CD14-positive monocyte (primary cell): Measurements from ENCODE around the gene SLC35F3. TPM values are rescaled to one million over a fixed set of nuclear protein-coding genes. Genes with fewer than 3 reads are reported as not detected.
"Not testable (repeated sequence)": the region's sequence is repeated elsewhere in the genome, so short reads cannot be mapped to it uniquely, and the experiment has no call there.

Source experiments
- DNase-seq, 3 donors: peaks; one replicate each; pipeline ENCODE4 v3.0.0-alpha.2; 2011 to 2022
- H2AFZ ChIP-seq: 2 replicates; pipeline ENCODE4 v1.6.0; 2012; ENCODE audit warnings: mild to moderate bottlenecking, low read depth, low read length, inconsistent platforms; ENCODE audit not compliant: insufficient read depth, poor library complexity, severe bottlenecking
- H3K27ac ChIP-seq, 2 donors: 1 replicate in 1 of 2; 2 replicates in 1 of 2; pipeline ENCODE4 v1.5.1; 2012 to 2013; ENCODE audit warnings: low read length in 2 of 2, control low read depth in 1 of 2, inconsistent platforms in 1 of 2, low read depth in 1 of 2, mild to moderate bottlenecking in 1 of 2
- H3K27me3 ChIP-seq, 2 donors: one replicate each; pipeline versions ENCODE4 v1.6.0 to v1.6.1; 2011 to 2013; ENCODE audit warnings: low read length in 2 of 2; ENCODE audit not compliant: control insufficient read depth in 2 of 2, insufficient read depth in 2 of 2
- H3K36me3 ChIP-seq, 2 donors: replicated peaks in 1 of 2; 1 replicate in 1 of 2; 2 replicates in 1 of 2; pipeline versions ENCODE4 v1.5.1 to v1.6.1; 2012 to 2013; ENCODE audit warnings: low read length in 2 of 2, control low read depth in 1 of 2, inconsistent platforms in 1 of 2, mild to moderate bottlenecking in 1 of 2; ENCODE audit not compliant: insufficient read depth in 2 of 2, control insufficient read depth in 1 of 2
- H3K4me1 ChIP-seq, 2 donors: 1 replicate in 1 of 2; 2 replicates in 1 of 2; pipeline versions ENCODE4 v1.5.1 to v1.6.1; 2012 to 2013; ENCODE audit warnings: low read length in 2 of 2, control low read depth in 1 of 2, inconsistent platforms in 1 of 2, mild to moderate bottlenecking in 1 of 2, moderate library complexity in 1 of 2; ENCODE audit not compliant: insufficient read depth in 2 of 2, control insufficient read depth in 1 of 2
- H3K4me2 ChIP-seq: replicated peaks from 2 replicates; pipeline ENCODE3; 2012; ENCODE audit warnings: low read length, moderate library complexity, mild to moderate bottlenecking; ENCODE audit not compliant: poor library complexity, severe bottlenecking; ENCODE audit errors: extremely low read depth
- H3K4me3 ChIP-seq, 3 experiments: fragments of 200-600 bp in 1 of 3; sonication (generic) in 1 of 3; replicated peaks in 1 of 3; 1 replicate in 2 of 3; 2 replicates in 1 of 3; pipeline ENCODE4 v1.5.1; 2011 to 2013; ENCODE audit warnings: low read length in 3 of 3, mild to moderate bottlenecking in 3 of 3, control low read depth in 2 of 3, low read depth in 2 of 3, inconsistent platforms in 1 of 3, moderate library complexity in 1 of 3
- H3K79me2 ChIP-seq: 2 replicates; pipeline ENCODE4 v1.6.0; 2012; ENCODE audit warnings: mild to moderate bottlenecking, control low read depth, inconsistent platforms, low read length, moderate library complexity; ENCODE audit not compliant: insufficient read depth
- H3K9ac ChIP-seq: 2 replicates; pipeline ENCODE4 v1.6.0; 2017; ENCODE audit warnings: low read length, mild to moderate bottlenecking; ENCODE audit not compliant: insufficient read depth, poor library complexity, severe bottlenecking
- H3K9me3 ChIP-seq, 2 donors: replicated peaks in 1 of 2; 1 replicate in 1 of 2; 2 replicates in 1 of 2; pipeline versions ENCODE4 v1.5.1 to v1.6.1; 2012 to 2013; ENCODE audit warnings: low read length in 2 of 2, control low read depth in 1 of 2; ENCODE audit not compliant: control insufficient read depth in 1 of 2, insufficient read depth in 1 of 2
- H4K20me1 ChIP-seq: 2 replicates; pipeline ENCODE4 v1.6.0; 2012; ENCODE audit warnings: mild to moderate bottlenecking, low read length, control low read depth, moderate library complexity; ENCODE audit not compliant: insufficient read depth
- H3K27ac Mint-ChIP-seq, 7 donors: one replicate each; pipeline ENCODE4 v1.8.0; 2020; ENCODE audit warnings: mild to moderate bottlenecking in 7 of 7, mixed read lengths in 7 of 7, moderate library complexity in 6 of 7, inconsistent platforms in 2 of 7
- H3K27me3 Mint-ChIP-seq, 3 donors: one replicate each; pipeline ENCODE4 v1.8.0; 2021 to 2022; ENCODE audit warnings: low read depth in 3 of 3, mild to moderate bottlenecking in 3 of 3, mixed read lengths in 3 of 3, moderate library complexity in 3 of 3, inconsistent platforms in 1 of 3
- H3K36me3 Mint-ChIP-seq, 2 donors: one replicate each; pipeline ENCODE4 v1.8.0; 2020; ENCODE audit warnings: mixed read lengths in 2 of 2, inconsistent platforms in 1 of 2, mild to moderate bottlenecking in 1 of 2
- H3K4me1 Mint-ChIP-seq: one replicate; pipeline ENCODE4 v1.8.0; 2020; ENCODE audit warnings: mild to moderate bottlenecking, mixed read lengths
- H3K4me3 Mint-ChIP-seq, 2 donors: one replicate each; pipeline ENCODE4 v1.8.0; 2020; ENCODE audit warnings: mild to moderate bottlenecking in 2 of 2, mixed read lengths in 2 of 2, moderate library complexity in 1 of 2
- H3K9me3 Mint-ChIP-seq, 7 donors: one replicate each; pipeline ENCODE4 v1.8.0; 2020 to 2022; ENCODE audit warnings: mixed read lengths in 7 of 7, mild to moderate bottlenecking in 6 of 7, moderate library complexity in 6 of 7, inconsistent platforms in 2 of 7
- WGBS: methylation state at CpG from one replicate; pipeline ENCODE4 v1.1.5; 2013; ENCODE audit warnings: missing lambda C conversion rate; ENCODE audit not compliant: insufficient coverage; 5-methylcytosine and 5-hydroxymethylcytosine counted together
- intact Hi-C, 2 donors: fragments of 100-400 bp; cut with micrococcal nuclease; formaldehyde crosslinking; loops; one replicate each; pipeline versions ENCODE4 v1.15.0 to v1.15.1; 2023
- polyA plus RNA-seq, 3 donors: library from polyadenylated mRNA; depleted of rRNA in 1 of 3; unstranded in 2 of 3; stranded (reverse) in 1 of 3; fragments of 300-500 nt in 2 of 3; fragments of >200 nt in 1 of 3; fragmentation: Illumina TruSeq in 2 of 3; gene quantifications; 1 replicate in 2 of 3; 2 replicates in 1 of 3; pipeline ENCODE4 v1.2.3, GENCODE V29; 2012 to 2021
- TF ChIP-seq, protein P1 (sequence below): fragments of 200-600 bp; IDR thresholded peaks from one replicate; pipeline ENCODE4 v1.8.0; 2022; ENCODE audit warnings: antibody characterized with exemption, mild to moderate bottlenecking

The SLC35F3 gene
- polyA plus RNA-seq, 3 donors: 0.17 to 0.78 TPM; not detected in 1

DNA sequence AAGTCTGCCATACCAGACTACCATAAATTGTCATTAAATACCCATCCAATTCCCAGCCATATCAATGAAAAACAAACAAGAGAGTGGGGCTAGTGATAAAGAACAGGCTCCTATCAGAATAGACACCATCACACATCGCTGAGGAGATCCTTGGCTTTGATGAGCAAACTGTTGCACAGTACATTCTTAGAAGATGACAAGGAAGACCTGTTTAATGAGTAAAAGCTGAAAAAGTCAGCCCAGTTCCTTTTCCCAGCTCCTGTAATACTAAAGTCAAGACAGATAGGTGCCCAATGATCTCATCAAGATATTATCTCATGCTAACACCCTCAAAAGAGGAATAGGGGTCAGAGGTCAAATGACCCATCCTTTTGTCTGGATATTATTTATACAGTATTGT lies 304.3 kb downstream of the SLC35F3 start:
- H3K79me2 ChIP-seq: no peaks in the 10 kb centered on the region
- Mint-ChIP-seq H3K36me3 (no peaks in the 10 kb centered on the region), H3K27me3 (peaks cover 0 to 7% (median 3%) of the 10 kb centered on the region in 3 donors), H3K4me3 (no peak overlapping the region), H3K27ac (no peak overlapping the region), H3K4me1 (peaks cover 11% of the 10 kb centered on the region), H3K9me3 (peaks cover 0 to 16% (median 8%) of the 10 kb centered on the region in 7 donors)
- TF ChIP-seq, protein P1, sequence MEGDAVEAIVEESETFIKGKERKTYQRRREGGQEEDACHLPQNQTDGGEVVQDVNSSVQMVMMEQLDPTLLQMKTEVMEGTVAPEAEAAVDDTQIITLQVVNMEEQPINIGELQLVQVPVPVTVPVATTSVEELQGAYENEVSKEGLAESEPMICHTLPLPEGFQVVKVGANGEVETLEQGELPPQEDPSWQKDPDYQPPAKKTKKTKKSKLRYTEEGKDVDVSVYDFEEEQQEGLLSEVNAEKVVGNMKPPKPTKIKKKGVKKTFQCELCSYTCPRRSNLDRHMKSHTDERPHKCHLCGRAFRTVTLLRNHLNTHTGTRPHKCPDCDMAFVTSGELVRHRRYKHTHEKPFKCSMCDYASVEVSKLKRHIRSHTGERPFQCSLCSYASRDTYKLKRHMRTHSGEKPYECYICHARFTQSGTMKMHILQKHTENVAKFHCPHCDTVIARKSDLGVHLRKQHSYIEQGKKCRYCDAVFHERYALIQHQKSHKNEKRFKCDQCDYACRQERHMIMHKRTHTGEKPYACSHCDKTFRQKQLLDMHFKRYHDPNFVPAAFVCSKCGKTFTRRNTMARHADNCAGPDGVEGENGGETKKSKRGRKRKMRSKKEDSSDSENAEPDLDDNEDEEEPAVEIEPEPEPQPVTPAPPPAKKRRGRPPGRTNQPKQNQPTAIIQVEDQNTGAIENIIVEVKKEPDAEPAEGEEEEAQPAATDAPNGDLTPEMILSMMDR: no peak
- no peak overlapping the region for H2AFZ ChIP-seq
- peaks cover 0 to 3% of the 10 kb centered on the region in 2 donors for H3K9me3 ChIP-seq
- no peak for DNase-seq
- H3K4me1 ChIP-seq: peaks cover 12% of the 10 kb centered on the region in 2 donors
- no peaks in the 10 kb centered on the region for H3K27me3 ChIP-seq
- H3K36me3 ChIP-seq: no peaks in the 10 kb centered on the region
- no peak overlapping the region for H3K4me2 ChIP-seq
- no peak overlapping the region for H3K4me3 ChIP-seq
- no peaks in the 10 kb centered on the region for H4K20me1 ChIP-seq
- WGBS: no CpG with 5 or more reads among the region's 1 CpG
- H3K9ac ChIP-seq: no peak overlapping the region
- H3K27ac ChIP-seq: no peak overlapping the region
- intact Hi-C loops: no loop called here

DNA sequence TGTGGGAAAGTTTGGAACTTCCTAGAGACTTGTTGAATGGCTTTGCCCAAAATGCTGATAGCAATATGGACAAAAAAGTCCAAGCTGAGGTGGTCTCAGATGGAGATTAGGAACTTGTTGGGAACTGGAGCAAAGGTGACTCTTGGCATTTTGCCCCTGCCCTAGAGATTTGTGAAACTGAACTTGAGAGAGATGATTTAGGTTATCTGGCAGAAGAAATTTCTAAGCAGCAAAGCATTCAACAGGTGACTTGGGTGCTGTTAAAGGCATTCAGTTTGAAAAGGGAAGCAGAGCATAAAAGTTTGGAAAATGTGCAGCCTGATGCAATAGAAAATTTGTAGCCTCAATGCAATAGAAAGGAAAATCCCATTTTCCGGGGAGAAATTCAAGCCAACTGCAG lies 306.0 kb downstream of the SLC35F3 start:
- H3K27ac ChIP-seq, H3K9ac ChIP-seq, H3K9me3 ChIP-seq, intact Hi-C loops, H3K36me3 Mint-ChIP-seq, H3K27me3 ChIP-seq, H3K4me3 Mint-ChIP-seq, H3K36me3 ChIP-seq, H4K20me1 ChIP-seq, H3K79me2 ChIP-seq, H3K27ac Mint-ChIP-seq, H3K4me3 ChIP-seq, H3K4me2 ChIP-seq, DNase-seq, H2AFZ ChIP-seq: not testable (repeated sequence)
- peaks cover 23 to 24% of the 10 kb centered on the region in 2 donors for H3K4me1 ChIP-seq
- peaks cover 21% of the 10 kb centered on the region for H3K4me1 Mint-ChIP-seq
- WGBS: no CpG with 5 or more reads among the region's 1 CpG
- peaks cover under 1 to 15% (median 8%) of the 10 kb centered on the region in 3 donors for H3K27me3 Mint-ChIP-seq
- H3K9me3 Mint-ChIP-seq: peaks cover 0 to 16% (median 8%) of the 10 kb centered on the region in 7 donors

DNA sequence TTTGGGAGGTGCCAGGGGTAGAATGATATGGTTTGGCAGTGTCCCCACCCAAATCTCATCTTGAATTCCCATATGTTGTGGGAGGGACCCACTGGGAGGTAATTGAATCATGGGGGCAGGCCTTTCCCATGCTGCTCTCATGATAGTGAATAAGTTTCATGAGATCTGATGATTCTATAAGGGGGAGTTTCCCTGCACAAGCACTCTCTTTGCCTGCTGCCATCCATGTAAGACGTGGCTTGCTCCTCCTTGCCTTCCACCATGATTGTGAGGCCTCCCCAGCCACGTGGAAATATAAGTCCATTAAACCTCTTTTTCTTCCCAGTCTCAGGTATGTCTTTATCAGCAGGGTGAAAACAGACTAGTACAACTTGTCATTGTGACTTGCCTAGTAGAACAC lies 307.4 kb downstream of the SLC35F3 start:
- Mint-ChIP-seq H3K27me3 (peaks cover 11 to 26% (median 12%) of the 10 kb centered on the region in 3 donors), H3K4me1 (peaks cover 21% of the 10 kb centered on the region), H3K9me3 (peaks cover 0 to 13% (median 8%) of the 10 kb centered on the region in 7 donors)
- H3K79me2 ChIP-seq, H3K27ac ChIP-seq, H3K4me3 ChIP-seq, H3K27ac Mint-ChIP-seq, H3K4me3 Mint-ChIP-seq, H3K9ac ChIP-seq, H4K20me1 ChIP-seq, H3K4me2 ChIP-seq, H3K36me3 Mint-ChIP-seq, DNase-seq, H3K9me3 ChIP-seq, H2AFZ ChIP-seq, H3K36me3 ChIP-seq, intact Hi-C loops: not testable (repeated sequence)
- WGBS: no CpG with 5 or more reads among the region's 2 CpGs
- Histone ChIP-seq H3K4me1 (peaks cover 23 to 24% of the 10 kb centered on the region in 2 donors), H3K27me3 (peaks cover 5 to 15% of the 10 kb centered on the region in 2 donors)
